ENCODE measurements around the gene LYPLA2. TPM values are rescaled to one million over a fixed set of nuclear protein-coding genes. Genes with fewer than 3 reads are reported as not detected.
A peak's percentile ranks its signal among the peaks of the same experiment; 100 is the strongest.

Gene LYPLA2
- total and polyA plus RNA-seq, 2 experiments from 2014 or later, result 102 to 204 TPM

DNA sequence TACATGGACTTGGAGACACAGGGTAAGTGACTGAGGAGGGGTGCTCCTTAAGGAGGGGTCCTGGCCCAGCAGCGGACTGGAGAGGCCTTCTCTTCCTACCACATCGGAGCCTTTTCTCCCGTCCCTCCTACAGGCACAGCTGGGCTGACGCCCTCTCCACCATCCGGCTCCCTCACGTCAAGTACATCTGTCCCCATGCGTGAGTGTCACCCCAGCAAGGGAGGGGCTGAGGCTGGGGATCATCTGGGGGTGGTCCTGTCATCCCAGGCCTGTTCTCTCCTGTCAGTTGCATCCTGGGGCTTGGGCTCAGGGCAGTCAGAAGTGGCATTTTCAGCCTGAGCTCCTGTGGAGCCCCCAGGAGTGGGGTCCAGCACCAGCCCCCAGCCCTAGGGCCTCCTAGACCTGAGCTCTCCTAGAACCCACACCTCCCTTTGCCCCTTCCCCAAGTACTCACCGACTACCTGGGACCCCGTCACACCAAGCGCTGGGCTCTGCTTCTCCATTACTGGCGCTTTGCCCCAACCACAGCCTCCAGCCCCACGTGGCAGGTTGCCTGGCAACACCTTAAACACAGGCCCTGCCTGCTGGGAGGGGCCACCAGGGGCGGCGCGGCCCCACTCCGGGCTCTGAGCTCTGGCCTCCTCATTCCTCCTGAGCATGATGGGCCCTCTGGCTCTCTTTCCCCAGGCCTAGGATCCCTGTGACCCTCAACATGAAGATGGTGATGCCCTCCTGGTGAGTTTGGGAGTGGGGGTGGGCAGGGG is 2.3 kb downstream of the LYPLA2 start:
- H3F3A ChIP-seq (replicated peaks; ENCODE audit: low read depth), result 0 out of 2 replicates have a peak, but pooled peaks cover 16% of the 10 kb centered on the region
- Mint-ChIP-seq H3K4me3 (peak overlapping the region; percentile 98; the same call in 2 of the 3 replicates), H3K27me3 (ENCODE audit: insufficient read depth, low read depth, poor library complexity) (peaks cover 11% of the 10 kb centered on the region), H3K36me3 (ENCODE audit: low read depth) (peaks cover 35% of the 10 kb centered on the region), H3K4me1 (peaks cover 15% of the 10 kb centered on the region), H3K9me3 (no peaks in the 10 kb centered on the region), H3K27ac (no peak overlapping the region)
- peaks cover 14% of the 10 kb centered on the region for H3K79me2 ChIP-seq (replicated peaks; ENCODE audit: insufficient read depth)
- H3K4me3 ChIP-seq, result peak overlapping the region; percentile 98; the same call in 1 of the 2 replicates
- no peak for DNase-seq (ENCODE audit: low spot score)
- no peak for ATAC-seq
- H3K9me2 ChIP-seq (ENCODE audit: insufficient read depth), result no peaks in the 10 kb centered on the region
- 0 out of 2 replicates have a peak, but pooled peaks cover 3% of the 10 kb centered on the region for H4K20me1 ChIP-seq (replicated peaks; ENCODE audit: insufficient read depth)
- no peak overlapping the region for H3K27ac ChIP-seq (ENCODE audit: low read depth)
- no peak overlapping the region for H2AFZ ChIP-seq
- H3K4me1 ChIP-seq (ENCODE audit: insufficient read depth), result peaks cover 7% of the 10 kb centered on the region; the same call in 1 of the 2 replicates
- TF ChIP-seq ZNF331 (CRISPR knock-in tag; IDR thresholded peaks at IDR 0.05; ENCODE audit: low read depth), result no peak
- no peak for TF ChIP-seq EZH2 (IDR thresholded peaks at IDR 0.05; ENCODE audit: low read depth, unreplicated experiment)
- TF ChIP-seq, protein P1, sequence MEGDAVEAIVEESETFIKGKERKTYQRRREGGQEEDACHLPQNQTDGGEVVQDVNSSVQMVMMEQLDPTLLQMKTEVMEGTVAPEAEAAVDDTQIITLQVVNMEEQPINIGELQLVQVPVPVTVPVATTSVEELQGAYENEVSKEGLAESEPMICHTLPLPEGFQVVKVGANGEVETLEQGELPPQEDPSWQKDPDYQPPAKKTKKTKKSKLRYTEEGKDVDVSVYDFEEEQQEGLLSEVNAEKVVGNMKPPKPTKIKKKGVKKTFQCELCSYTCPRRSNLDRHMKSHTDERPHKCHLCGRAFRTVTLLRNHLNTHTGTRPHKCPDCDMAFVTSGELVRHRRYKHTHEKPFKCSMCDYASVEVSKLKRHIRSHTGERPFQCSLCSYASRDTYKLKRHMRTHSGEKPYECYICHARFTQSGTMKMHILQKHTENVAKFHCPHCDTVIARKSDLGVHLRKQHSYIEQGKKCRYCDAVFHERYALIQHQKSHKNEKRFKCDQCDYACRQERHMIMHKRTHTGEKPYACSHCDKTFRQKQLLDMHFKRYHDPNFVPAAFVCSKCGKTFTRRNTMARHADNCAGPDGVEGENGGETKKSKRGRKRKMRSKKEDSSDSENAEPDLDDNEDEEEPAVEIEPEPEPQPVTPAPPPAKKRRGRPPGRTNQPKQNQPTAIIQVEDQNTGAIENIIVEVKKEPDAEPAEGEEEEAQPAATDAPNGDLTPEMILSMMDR (conservative IDR thresholded peaks at IDR 0.05; ENCODE audit: low read depth in 2 of 2), result no peak
- TF ChIP-seq CREB1 (CRISPR knock-in tag; IDR thresholded peaks at IDR 0.05; ENCODE audit: low read depth), result no peak
- TF ChIP-seq JUNB (IDR thresholded peaks at IDR 0.05; ENCODE audit: unreplicated experiment), result no peak
- TF ChIP-seq EZH2phosphoT487 (IDR thresholded peaks at IDR 0.05; ENCODE audit: unreplicated experiment), result no peak
- TF ChIP-seq ZNF114 (CRISPR knock-in tag; IDR thresholded peaks at IDR 0.05), result no peak
- TF ChIP-seq ZNF462 (CRISPR knock-in tag; IDR thresholded peaks at IDR 0.05), result no peak
- TF ChIP-seq NANOG (IDR thresholded peaks at IDR 0.05; ENCODE audit: borderline replicate concordance), result no peak
- TF ChIP-seq, protein P2, sequence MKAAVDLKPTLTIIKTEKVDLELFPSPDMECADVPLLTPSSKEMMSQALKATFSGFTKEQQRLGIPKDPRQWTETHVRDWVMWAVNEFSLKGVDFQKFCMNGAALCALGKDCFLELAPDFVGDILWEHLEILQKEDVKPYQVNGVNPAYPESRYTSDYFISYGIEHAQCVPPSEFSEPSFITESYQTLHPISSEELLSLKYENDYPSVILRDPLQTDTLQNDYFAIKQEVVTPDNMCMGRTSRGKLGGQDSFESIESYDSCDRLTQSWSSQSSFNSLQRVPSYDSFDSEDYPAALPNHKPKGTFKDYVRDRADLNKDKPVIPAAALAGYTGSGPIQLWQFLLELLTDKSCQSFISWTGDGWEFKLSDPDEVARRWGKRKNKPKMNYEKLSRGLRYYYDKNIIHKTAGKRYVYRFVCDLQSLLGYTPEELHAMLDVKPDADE (IDR thresholded peaks at IDR 0.05), result no peak
- TF ChIP-seq, protein P3, sequence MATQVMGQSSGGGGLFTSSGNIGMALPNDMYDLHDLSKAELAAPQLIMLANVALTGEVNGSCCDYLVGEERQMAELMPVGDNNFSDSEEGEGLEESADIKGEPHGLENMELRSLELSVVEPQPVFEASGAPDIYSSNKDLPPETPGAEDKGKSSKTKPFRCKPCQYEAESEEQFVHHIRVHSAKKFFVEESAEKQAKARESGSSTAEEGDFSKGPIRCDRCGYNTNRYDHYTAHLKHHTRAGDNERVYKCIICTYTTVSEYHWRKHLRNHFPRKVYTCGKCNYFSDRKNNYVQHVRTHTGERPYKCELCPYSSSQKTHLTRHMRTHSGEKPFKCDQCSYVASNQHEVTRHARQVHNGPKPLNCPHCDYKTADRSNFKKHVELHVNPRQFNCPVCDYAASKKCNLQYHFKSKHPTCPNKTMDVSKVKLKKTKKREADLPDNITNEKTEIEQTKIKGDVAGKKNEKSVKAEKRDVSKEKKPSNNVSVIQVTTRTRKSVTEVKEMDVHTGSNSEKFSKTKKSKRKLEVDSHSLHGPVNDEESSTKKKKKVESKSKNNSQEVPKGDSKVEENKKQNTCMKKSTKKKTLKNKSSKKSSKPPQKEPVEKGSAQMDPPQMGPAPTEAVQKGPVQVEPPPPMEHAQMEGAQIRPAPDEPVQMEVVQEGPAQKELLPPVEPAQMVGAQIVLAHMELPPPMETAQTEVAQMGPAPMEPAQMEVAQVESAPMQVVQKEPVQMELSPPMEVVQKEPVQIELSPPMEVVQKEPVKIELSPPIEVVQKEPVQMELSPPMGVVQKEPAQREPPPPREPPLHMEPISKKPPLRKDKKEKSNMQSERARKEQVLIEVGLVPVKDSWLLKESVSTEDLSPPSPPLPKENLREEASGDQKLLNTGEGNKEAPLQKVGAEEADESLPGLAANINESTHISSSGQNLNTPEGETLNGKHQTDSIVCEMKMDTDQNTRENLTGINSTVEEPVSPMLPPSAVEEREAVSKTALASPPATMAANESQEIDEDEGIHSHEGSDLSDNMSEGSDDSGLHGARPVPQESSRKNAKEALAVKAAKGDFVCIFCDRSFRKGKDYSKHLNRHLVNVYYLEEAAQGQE (IDR thresholded peaks at IDR 0.05; ENCODE audit: unreplicated experiment), result no peak
- TF ChIP-seq STAT1 (IDR thresholded peaks at IDR 0.05; ENCODE audit: unreplicated experiment), result no peak
- no peak for TF ChIP-seq POLR2AphosphoS5 (IDR thresholded peaks at IDR 0.05; ENCODE audit: low read depth)
- peaks cover 8% of the 10 kb centered on the region; the same call in 1 of the 2 replicates for H3K36me3 ChIP-seq (ENCODE audit: insufficient read depth)
- peak overlapping the region; percentile 81; the same call in 1 of the 2 replicates for H3K4me2 ChIP-seq
- H3K27me3 ChIP-seq (ENCODE audit: insufficient read depth), result no peaks in the 10 kb centered on the region
